ENCODE data around the gene PCCA.

The PCCA gene

DNA sequence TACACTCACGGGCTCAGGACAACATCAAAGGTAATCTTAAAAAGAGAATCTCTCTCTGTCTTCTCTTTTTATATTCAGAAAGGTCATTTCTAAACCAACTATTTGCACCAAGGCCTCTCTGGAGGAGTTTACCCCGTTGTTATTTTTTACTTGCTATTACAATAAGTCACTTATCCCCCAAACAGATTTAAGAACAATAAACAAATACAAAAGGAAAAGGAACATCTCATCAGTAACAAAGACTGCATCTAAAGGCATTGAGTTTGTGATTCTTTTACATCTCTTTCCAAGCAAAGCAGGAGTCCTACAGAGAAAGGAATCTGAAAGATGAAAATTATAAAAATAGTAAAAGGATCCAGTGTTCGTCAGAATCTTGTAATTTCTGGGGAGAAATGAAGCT, 424.3 kb downstream of the PCCA start:
- no peaks in the 10 kb centered on the region for H3K9me3 ChIP-seq (ENCODE audit: control insufficient read depth, low read length)
- H3K27me3 ChIP-seq (replicated peaks; ENCODE audit: control insufficient read depth, insufficient read depth, low read length) = no peaks in the 10 kb centered on the region
- no peak overlapping the region for H3K9ac ChIP-seq (ENCODE audit: low read length)
- no peak overlapping the region for H3K4me3 ChIP-seq (ENCODE audit: low read length)
- no peak for DNase-seq (ENCODE audit: low read depth)
- peaks cover 6% of the 10 kb centered on the region for H3K36me3 ChIP-seq (ENCODE audit: control insufficient read depth, insufficient read depth, low read length, severe bottlenecking)
- peaks cover 14% of the 10 kb centered on the region for H3K4me1 ChIP-seq (ENCODE audit: control insufficient read depth, insufficient read depth, low read length)

DNA sequence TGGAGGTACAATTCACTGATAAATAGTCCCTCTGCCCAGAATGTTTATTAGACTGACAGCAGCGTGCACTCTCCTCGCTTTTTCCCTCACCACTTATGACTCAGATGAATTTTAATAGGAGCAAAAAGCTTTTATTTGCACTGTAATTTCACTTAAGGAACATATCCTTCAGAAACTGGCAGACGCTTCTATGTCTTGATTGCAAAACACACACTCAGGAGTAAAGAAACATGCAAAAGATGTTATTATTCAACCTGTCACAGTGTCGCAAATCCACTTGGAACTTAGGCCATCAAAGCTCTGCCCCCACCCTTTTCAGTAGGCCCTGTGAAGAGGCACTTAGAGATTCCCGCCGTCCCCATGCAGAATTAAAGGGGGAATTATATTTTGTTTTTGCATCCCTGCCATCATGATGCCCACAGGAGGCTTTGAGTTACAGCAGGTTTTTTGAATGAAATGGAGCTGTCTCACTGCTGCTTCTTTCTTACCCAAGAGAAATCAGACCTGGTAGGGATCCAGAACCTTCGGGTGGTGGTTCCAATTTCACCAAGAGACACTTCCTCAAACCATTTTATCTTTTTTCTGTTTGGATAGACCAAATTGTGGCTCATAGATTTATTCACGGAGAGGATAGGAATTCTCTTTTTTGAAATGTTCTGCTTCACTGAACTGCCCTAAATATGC, 425.2 kb downstream of the PCCA start:
- Histone ChIP-seq H3K27me3 (replicated peaks; ENCODE audit: control insufficient read depth, insufficient read depth, low read length) (no peaks in the 10 kb centered on the region), H3K4me1 (ENCODE audit: control insufficient read depth, insufficient read depth, low read length) (peaks cover 14% of the 10 kb centered on the region)
- DNase-seq (ENCODE audit: low read depth) = no peak

DNA sequence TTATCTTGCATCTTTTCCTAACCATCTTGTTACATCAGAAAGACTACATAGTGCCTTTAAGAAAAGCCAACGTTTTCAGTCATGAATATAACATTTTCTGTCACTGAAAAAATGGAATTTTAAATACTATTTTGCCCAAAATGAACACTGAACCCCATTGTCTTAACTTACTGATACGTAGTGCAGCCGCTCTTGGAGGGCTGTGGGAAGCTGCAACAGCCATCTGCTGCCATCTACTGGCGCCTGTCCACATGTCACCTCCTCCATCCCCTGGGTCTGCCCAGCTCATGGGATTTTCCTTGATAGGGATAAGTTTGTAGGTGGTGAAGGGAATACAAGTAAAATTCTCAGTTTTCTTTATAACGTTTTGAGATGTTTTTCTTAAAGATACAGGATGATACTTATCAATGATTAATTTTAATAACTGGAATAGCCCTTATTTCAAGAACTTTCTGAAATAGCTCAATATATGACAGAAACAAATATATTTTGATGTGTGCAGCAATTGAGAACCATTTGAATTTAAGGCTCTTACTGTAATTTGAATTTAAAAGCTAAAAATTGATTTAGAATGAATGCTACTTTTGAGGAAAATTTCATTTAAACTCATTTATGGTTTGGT, 426.0 kb downstream of the PCCA start:
- Histone ChIP-seq H3K9ac (ENCODE audit: low read length) (no peak overlapping the region), H3K4me1 (ENCODE audit: control insufficient read depth, insufficient read depth, low read length) (peaks cover 14% of the 10 kb centered on the region), H3K27me3 (replicated peaks; ENCODE audit: control insufficient read depth, insufficient read depth, low read length) (no peaks in the 10 kb centered on the region), H3K4me3 (ENCODE audit: low read length) (peak overlapping the region; percentile 5), H3K9me3 (ENCODE audit: control insufficient read depth, low read length) (no peaks in the 10 kb centered on the region), H3K36me3 (ENCODE audit: control insufficient read depth, insufficient read depth, low read length, severe bottlenecking) (peaks cover 6% of the 10 kb centered on the region)
- peak; percentile 89 for DNase-seq (ENCODE audit: low read depth)

More for the DNA sequence above, 425.2 kb downstream of the PCCA start:
- H3K9me3 ChIP-seq (ENCODE audit: control insufficient read depth, low read length) = no peaks in the 10 kb centered on the region
- H3K4me3 ChIP-seq (ENCODE audit: low read length) = peak overlapping the region; percentile 5
- peaks cover 6% of the 10 kb centered on the region for H3K36me3 ChIP-seq (ENCODE audit: control insufficient read depth, insufficient read depth, low read length, severe bottlenecking)
- H3K9ac ChIP-seq (ENCODE audit: low read length) = no peak overlapping the region

DNA sequence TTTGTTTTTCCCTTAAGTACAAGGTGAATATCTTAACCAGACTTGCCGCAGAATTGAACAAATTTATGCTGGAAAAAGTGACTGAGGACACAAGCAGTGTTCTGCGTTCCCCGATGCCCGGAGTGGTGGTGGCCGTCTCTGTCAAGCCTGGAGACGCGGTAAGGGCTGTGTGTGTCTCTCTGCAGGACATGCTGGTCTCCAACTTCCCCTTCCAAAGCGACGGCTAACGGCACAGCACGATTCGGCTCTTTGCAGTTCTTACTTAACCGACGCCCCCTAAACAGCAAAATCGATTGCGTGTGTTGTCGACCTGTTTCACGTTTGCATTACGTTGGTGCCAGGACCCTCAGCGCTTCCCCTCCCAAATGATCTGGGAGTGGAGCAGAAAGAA, 426.5 kb downstream of the PCCA start:
- Histone ChIP-seq H3K4me1 (ENCODE audit: control insufficient read depth, insufficient read depth, low read length) (peaks cover 14% of the 10 kb centered on the region), H3K9me3 (ENCODE audit: control insufficient read depth, low read length) (no peaks in the 10 kb centered on the region), H3K27me3 (replicated peaks; ENCODE audit: control insufficient read depth, insufficient read depth, low read length) (no peaks in the 10 kb centered on the region), H3K36me3 (ENCODE audit: control insufficient read depth, insufficient read depth, low read length, severe bottlenecking) (peaks cover 6% of the 10 kb centered on the region), H3K4me3 (ENCODE audit: low read length) (no peak overlapping the region), H3K9ac (ENCODE audit: low read length) (no peak overlapping the region)
- DNase-seq (ENCODE audit: low read depth) = no peak

DNA sequence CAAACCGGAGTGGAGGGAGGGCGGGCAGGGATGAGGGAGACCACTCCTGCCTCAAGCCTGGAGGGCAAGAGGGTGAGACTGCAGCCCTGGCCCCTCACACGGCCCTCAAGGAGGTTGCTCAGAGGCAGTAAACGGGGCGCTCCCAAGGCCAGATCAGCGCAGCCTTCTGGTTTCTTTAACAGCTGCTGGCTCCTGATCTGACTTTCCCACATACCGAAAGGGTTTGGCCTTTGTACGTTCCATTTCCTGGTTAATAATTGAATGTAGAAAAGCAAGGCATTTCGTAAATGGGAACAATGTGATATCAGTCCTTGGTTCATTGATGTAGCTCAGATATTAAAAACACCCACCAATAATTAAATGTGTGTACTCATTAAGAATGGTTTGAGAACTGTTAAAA, 428.2 kb downstream of the PCCA start:
- Histone ChIP-seq H3K27me3 (replicated peaks; ENCODE audit: control insufficient read depth, insufficient read depth, low read length) (no peaks in the 10 kb centered on the region), H3K9me3 (ENCODE audit: control insufficient read depth, low read length) (no peaks in the 10 kb centered on the region), H3K36me3 (ENCODE audit: control insufficient read depth, insufficient read depth, low read length, severe bottlenecking) (peaks cover 6% of the 10 kb centered on the region), H3K9ac (ENCODE audit: low read length) (no peak overlapping the region), H3K4me1 (ENCODE audit: control insufficient read depth, insufficient read depth, low read length) (peaks cover 14% of the 10 kb centered on the region), H3K4me3 (ENCODE audit: low read length) (no peak overlapping the region)
- DNase-seq (ENCODE audit: low read depth) = no peak

DNA sequence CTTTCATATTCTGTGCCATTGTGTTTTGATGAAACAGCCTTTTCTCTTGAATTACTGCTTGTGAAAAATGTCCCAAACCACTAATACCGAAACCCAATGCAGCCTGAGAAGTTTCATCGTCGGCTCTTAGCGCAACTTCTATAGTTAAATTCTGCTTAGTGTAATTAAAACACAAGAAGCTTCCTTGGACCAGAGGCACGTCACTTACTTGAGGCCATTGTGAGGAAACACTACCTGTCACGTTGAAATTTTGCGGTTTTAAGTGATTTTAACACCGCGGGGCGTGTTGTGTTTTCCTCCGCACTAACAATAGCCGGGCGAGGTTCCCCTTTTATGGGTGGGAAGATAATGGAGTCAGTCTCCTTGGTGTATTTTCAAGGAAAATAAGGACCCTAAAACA, 428.8 kb downstream of the PCCA start:
- Histone ChIP-seq H3K27me3 (replicated peaks; ENCODE audit: control insufficient read depth, insufficient read depth, low read length) (no peaks in the 10 kb centered on the region), H3K36me3 (ENCODE audit: control insufficient read depth, insufficient read depth, low read length, severe bottlenecking) (peaks cover 6% of the 10 kb centered on the region), H3K4me3 (ENCODE audit: low read length) (no peak overlapping the region), H3K9me3 (ENCODE audit: control insufficient read depth, low read length) (no peaks in the 10 kb centered on the region), H3K4me1 (ENCODE audit: control insufficient read depth, insufficient read depth, low read length) (peaks cover 14% of the 10 kb centered on the region), H3K9ac (ENCODE audit: low read length) (no peak overlapping the region)
- no peak for DNase-seq (ENCODE audit: low read depth)

DNA sequence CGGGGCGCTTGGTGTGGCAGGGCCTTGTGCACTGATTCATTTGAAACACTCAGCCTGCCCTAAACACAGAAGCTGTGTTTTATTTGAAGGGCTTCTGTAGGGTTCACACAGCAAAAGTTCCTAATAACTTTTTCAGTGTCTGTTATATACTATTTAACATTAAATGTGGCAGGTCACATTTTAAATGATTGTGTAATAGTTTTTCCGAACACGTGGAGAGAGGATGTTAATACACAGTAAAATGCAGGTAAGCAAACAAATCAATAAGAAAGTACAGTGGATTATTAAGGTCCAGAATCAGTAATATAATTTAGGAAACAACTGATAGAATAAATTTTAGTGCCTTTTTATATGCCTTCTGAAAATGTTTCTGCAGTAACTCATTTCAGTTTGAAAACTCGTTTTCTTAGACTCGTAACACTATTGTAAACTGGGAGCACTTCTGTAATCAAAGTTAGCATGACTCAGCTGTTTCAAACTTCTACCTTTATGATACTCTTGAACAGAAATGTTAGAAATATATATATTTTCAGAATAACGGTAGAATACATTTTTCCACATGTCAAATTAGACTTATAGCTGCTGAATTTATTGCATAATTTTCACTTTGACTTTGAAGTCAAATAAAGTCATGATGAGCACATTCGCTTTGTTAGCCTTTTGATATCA, 429.6 kb downstream of the PCCA start:
- H3K4me3 ChIP-seq (ENCODE audit: low read length) = no peak overlapping the region
- peaks cover 12% of the 10 kb centered on the region for H3K4me1 ChIP-seq (ENCODE audit: control insufficient read depth, insufficient read depth, low read length)
- DNase-seq (ENCODE audit: low read depth) = no peak
- no peaks in the 10 kb centered on the region for H3K27me3 ChIP-seq (replicated peaks; ENCODE audit: control insufficient read depth, insufficient read depth, low read length)
- H3K36me3 ChIP-seq (ENCODE audit: control insufficient read depth, insufficient read depth, low read length, severe bottlenecking) = peaks cover 6% of the 10 kb centered on the region
- H3K9me3 ChIP-seq (ENCODE audit: control insufficient read depth, low read length) = no peaks in the 10 kb centered on the region
- H3K9ac ChIP-seq (ENCODE audit: low read length) = no peak overlapping the region

DNA sequence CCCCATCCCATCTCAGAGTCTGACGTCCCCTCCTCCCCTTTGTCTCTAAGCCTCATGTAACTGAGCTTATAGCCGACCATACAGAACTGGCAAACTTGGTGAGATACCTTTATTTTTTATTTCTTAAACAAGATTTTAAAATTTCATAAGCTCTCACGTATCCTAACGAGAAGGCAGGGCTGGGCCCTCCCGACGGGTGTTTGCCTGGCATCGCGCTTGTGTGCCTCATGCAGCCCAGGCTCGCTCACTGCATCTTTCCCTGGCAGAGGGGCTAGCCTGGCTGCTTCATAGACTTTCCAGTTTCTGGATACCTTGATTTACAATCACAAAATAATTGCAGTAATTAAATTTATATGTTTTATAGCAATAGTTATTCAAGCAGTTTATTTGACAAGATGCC, 430.7 kb downstream of the PCCA start:
- Histone ChIP-seq H3K27me3 (replicated peaks; ENCODE audit: control insufficient read depth, insufficient read depth, low read length) (no peaks in the 10 kb centered on the region), H3K9ac (ENCODE audit: low read length) (no peak overlapping the region), H3K4me3 (ENCODE audit: low read length) (no peak overlapping the region), H3K36me3 (ENCODE audit: control insufficient read depth, insufficient read depth, low read length, severe bottlenecking) (peaks cover 6% of the 10 kb centered on the region), H3K4me1 (ENCODE audit: control insufficient read depth, insufficient read depth, low read length) (peaks cover under 1% of the 10 kb centered on the region), H3K9me3 (ENCODE audit: control insufficient read depth, low read length) (no peaks in the 10 kb centered on the region)
- no peak for DNase-seq (ENCODE audit: low read depth)

GRCh38 chr13:100520936-100521850, 432.3 kb downstream of the PCCA start:
- no peak for DNase-seq (ENCODE audit: low read depth)
- Histone ChIP-seq H3K36me3 (ENCODE audit: control insufficient read depth, insufficient read depth, low read length, severe bottlenecking) (peaks cover under 1% of the 10 kb centered on the region), H3K4me1 (ENCODE audit: control insufficient read depth, insufficient read depth, low read length) (no peaks in the 10 kb centered on the region), H3K9ac (ENCODE audit: low read length) (no peak overlapping the region), H3K9me3 (ENCODE audit: control insufficient read depth, low read length) (no peaks in the 10 kb centered on the region), H3K4me3 (ENCODE audit: low read length) (no peak overlapping the region), H3K27me3 (replicated peaks; ENCODE audit: control insufficient read depth, insufficient read depth, low read length) (no peaks in the 10 kb centered on the region)

GRCh38 chr13:100521851-100522617, 433.1 kb downstream of the PCCA start:
- no peak for DNase-seq (ENCODE audit: low read depth)
- Histone ChIP-seq H3K9me3 (ENCODE audit: control insufficient read depth, low read length) (no peaks in the 10 kb centered on the region), H3K36me3 (ENCODE audit: control insufficient read depth, insufficient read depth, low read length, severe bottlenecking) (peaks cover 5% of the 10 kb centered on the region), H3K9ac (ENCODE audit: low read length) (no peak overlapping the region), H3K4me3 (ENCODE audit: low read length) (no peak overlapping the region), H3K27me3 (replicated peaks; ENCODE audit: control insufficient read depth, insufficient read depth, low read length) (no peaks in the 10 kb centered on the region), H3K4me1 (ENCODE audit: control insufficient read depth, insufficient read depth, low read length) (no peaks in the 10 kb centered on the region)
